SK-N-SH (cell line): ENCODE data around the gene PGAP2. TPM values are rescaled to one million over a fixed set of nuclear protein-coding genes. Genes with fewer than 3 reads are reported as not detected.

Source experiments
- CTCF ChIA-PET: fragments of 300-600, 350-600 bp; formaldehyde crosslinking; extraction: SDS; loops from one replicate; lab custom pipeline; 2021; lab: Yijun Ruan, JAX
- POLR2A ChIA-PET: fragments of 350-600 bp; sonication (Branson Sonifier 250); formaldehyde crosslinking; extraction: SDS; loops from one replicate; lab custom pipeline; 2020; ENCODE audit warnings: antibody characterized with exemption, inconsistent platforms; lab: Yijun Ruan, JAX
- DNase-seq: peaks from one replicate; pipeline ENCODE4 v3.0.0; 2012
- H2AFZ ChIP-seq: fragments of 200-600 bp; sonication (generic); 2 replicates; pipeline ENCODE4 v1.8.1; 2016; ENCODE audit warnings: antibody characterized with exemption, mild to moderate bottlenecking, low read depth
- H3F3A ChIP-seq: fragments of 200-600 bp; sonication (generic); replicated peaks from 2 replicates; pipeline ENCODE3; 2016; ENCODE audit warnings: antibody characterized with exemption, mild to moderate bottlenecking; ENCODE audit not compliant: insufficient read depth
- H3K27ac ChIP-seq, 2 experiments: fragments of 200-500 bp in 1 of 2; fragments of 200-600 bp in 1 of 2; sonication (Bioruptor generic) in 1 of 2; sonication (generic), shearing (Covaris generic) in 1 of 2; 2 replicates each; pipeline versions ENCODE4 v1.5.1 to v1.6.1; 2014 to 2016; ENCODE audit warnings: low read depth in 2 of 2, inconsistent platforms in 1 of 2, low read length in 1 of 2, mild to moderate bottlenecking in 1 of 2, mixed read lengths in 1 of 2
- H3K27me3 ChIP-seq: fragments of 200-600 bp; sonication (generic), shearing (Covaris generic); 2 replicates; pipeline ENCODE4 v1.6.1; 2016; ENCODE audit warnings: mixed run types; ENCODE audit not compliant: insufficient read depth
- H3K36me3 ChIP-seq, 2 experiments: fragments of 200-500 bp in 1 of 2; fragments of 200-600 bp in 1 of 2; sonication (Bioruptor generic) in 1 of 2; sonication (generic) in 1 of 2; replicated peaks in 1 of 2; 2 replicates each; pipeline versions ENCODE3 to v1.5.1; 2014 to 2016; ENCODE audit warnings: low read length in 1 of 2, mild to moderate bottlenecking in 1 of 2; ENCODE audit not compliant: insufficient read depth in 2 of 2, control insufficient read depth in 1 of 2
- H3K4me1 ChIP-seq, 2 experiments: fragments of 200-500 bp in 1 of 2; fragments of 200-600 bp in 1 of 2; sonication (Bioruptor generic) in 1 of 2; sonication (generic), shearing (Covaris generic) in 1 of 2; 2 replicates each; pipeline versions ENCODE4 v1.5.1 to v1.6.1; 2014 to 2016; ENCODE audit warnings: low read depth in 1 of 2, low read length in 1 of 2, mixed run types in 1 of 2; ENCODE audit not compliant: insufficient read depth in 2 of 2, control insufficient read depth in 1 of 2
- H3K4me2 ChIP-seq: fragments of 200-600 bp; sonication (generic), shearing (Covaris generic); 2 replicates; pipeline ENCODE4 v1.6.1; 2017; ENCODE audit warnings: mixed run types
- H3K4me3 ChIP-seq, 2 experiments: fragments of 200-500 bp in 1 of 2; fragments of 200-600 bp in 1 of 2; sonication (Bioruptor generic) in 1 of 2; sonication (generic), shearing (Covaris generic) in 1 of 2; 2 replicates each; pipeline versions ENCODE4 v1.5.1 to v1.8.1; 2014 to 2016; ENCODE audit warnings: low read depth in 2 of 2, inconsistent platforms in 1 of 2, low read length in 1 of 2, mild to moderate bottlenecking in 1 of 2, mixed read lengths in 1 of 2, moderate library complexity in 1 of 2
- H3K79me2 ChIP-seq: fragments of 200-600 bp; sonication (generic); 2 replicates; pipeline ENCODE4 v1.8.1; 2017; ENCODE audit warnings: mild to moderate bottlenecking; ENCODE audit not compliant: insufficient read depth
- H3K9ac ChIP-seq: fragments of 200-600 bp; sonication (generic); 2 replicates; pipeline ENCODE4 v1.6.1; 2017; ENCODE audit warnings: mixed run types
- H3K9me2 ChIP-seq: fragments of 200-600 bp; sonication (generic); 2 replicates; pipeline ENCODE4 v1.6.1; 2017; ENCODE audit warnings: mixed run types
- H3K9me3 ChIP-seq: fragments of 200-600 bp; sonication (generic); 2 replicates; pipeline ENCODE4 v1.6.1; 2017; ENCODE audit warnings: mixed run types, mild to moderate bottlenecking, moderate library complexity
- H4K20me1 ChIP-seq: fragments of 200-600 bp; sonication (generic); 2 replicates; pipeline ENCODE4 v1.6.1; 2017; ENCODE audit warnings: mild to moderate bottlenecking, mixed run types; ENCODE audit not compliant: insufficient read depth
- EZH2phosphoT487 ChIP-seq: fragments of 200-600 bp; sonication (generic); IDR thresholded peaks from 2 replicates; pipeline ENCODE4 v1.6.1; 2017; ENCODE audit warnings: low read depth, mixed run types, mild to moderate bottlenecking, antibody characterized with exemption, moderate library complexity, borderline replicate concordance
- FOSL2 ChIP-seq: IDR thresholded peaks from 2 replicates; pipeline ENCODE4 v1.4.0; 2012; ENCODE audit warnings: low read depth, mild to moderate bottlenecking, moderate library complexity, borderline replicate concordance
- FOXM1 ChIP-seq: IDR thresholded peaks from 2 replicates; pipeline ENCODE4 v1.4.0; 2012; ENCODE audit warnings: low read depth, mild to moderate bottlenecking
- JUND ChIP-seq: IDR thresholded peaks from 2 replicates; pipeline ENCODE4 v1.4.0; 2012
- NRF1 ChIP-seq: IDR thresholded peaks from 2 replicates; pipeline ENCODE4 v1.6.1; 2012; ENCODE audit warnings: low read depth, mild to moderate bottlenecking, low read length
- RAD21 ChIP-seq: IDR thresholded peaks from 2 replicates; pipeline ENCODE4 v1.6.1; 2012; ENCODE audit warnings: mild to moderate bottlenecking, low read length
- RCOR1 ChIP-seq: fragments of 150-350 bp; IDR thresholded peaks from 2 replicates; pipeline ENCODE4 v1.6.1; 2017; ENCODE audit warnings: antibody characterized with exemption, low read length
- RFX5 ChIP-seq: IDR thresholded peaks from 2 replicates; pipeline ENCODE4 v1.6.1; 2012; ENCODE audit warnings: mild to moderate bottlenecking, improper control_type of control experiment, low read length
- SIN3A ChIP-seq: IDR thresholded peaks from 2 replicates; pipeline ENCODE4 v1.6.1; 2012; ENCODE audit warnings: low read depth, mild to moderate bottlenecking, low read length, moderate library complexity, borderline replicate concordance
- SMC3 ChIP-seq: IDR thresholded peaks from 2 replicates; pipeline ENCODE4 v1.6.1; 2012; ENCODE audit warnings: low read depth, low read length, improper control_type of control experiment
- TAF1 ChIP-seq: IDR thresholded peaks from 2 replicates; pipeline ENCODE4 v1.6.1; 2012; ENCODE audit warnings: low read depth, mild to moderate bottlenecking, low read length, moderate library complexity, borderline replicate concordance
- TEAD4 ChIP-seq: IDR thresholded peaks from 2 replicates; pipeline ENCODE4 v1.4.0; 2012; ENCODE audit warnings: mild to moderate bottlenecking, borderline replicate concordance; ENCODE audit not compliant: insufficient read depth
- YY1 ChIP-seq: IDR thresholded peaks from 2 replicates; pipeline ENCODE4 v1.4.0; 2012; ENCODE audit warnings: low read depth, mild to moderate bottlenecking
- WGBS: methylation state at CpG from one replicate; pipeline ENCODE4 v1.1.6; 2017; ENCODE audit warnings: low lambda C conversion rate; 5-methylcytosine and 5-hydroxymethylcytosine counted together
- polyA plus RNA-seq, 3 experiments: library from polyadenylated mRNA; depleted of rRNA; stranded (reverse); fragments of >200 nt; gene quantifications; 2 replicates each; pipeline ENCODE4 v1.2.3, GENCODE V29; 2012
- TF ChIP-seq, protein P1 (sequence below): fragments of 150-350 bp; IDR thresholded peaks from 2 replicates; pipeline ENCODE4 v1.6.1; 2016; ENCODE audit warnings: mild to moderate bottlenecking, low read depth, low read length
- TF ChIP-seq, protein P2 (sequence below): IDR thresholded peaks from 2 replicates; pipeline ENCODE4; 2012
- TF ChIP-seq, protein P3 (sequence below): IDR thresholded peaks from 2 replicates; pipeline ENCODE4 v1.6.1; 2012; ENCODE audit warnings: mild to moderate bottlenecking, low read depth, low read length, moderate library complexity
- TF ChIP-seq, protein P4 (sequence below): IDR thresholded peaks from 2 replicates; pipeline ENCODE4 v1.4.0; 2012; ENCODE audit warnings: low read depth
- TF ChIP-seq, protein P5 (sequence below): IDR thresholded peaks from 2 replicates; pipeline ENCODE4 v1.4.0; 2012; ENCODE audit warnings: low read depth, borderline replicate concordance

Gene PGAP2
- polyA plus RNA-seq, 1 of the 3 experiments (the other 2 are of a cell fraction) = 41.3 TPM

DNA sequence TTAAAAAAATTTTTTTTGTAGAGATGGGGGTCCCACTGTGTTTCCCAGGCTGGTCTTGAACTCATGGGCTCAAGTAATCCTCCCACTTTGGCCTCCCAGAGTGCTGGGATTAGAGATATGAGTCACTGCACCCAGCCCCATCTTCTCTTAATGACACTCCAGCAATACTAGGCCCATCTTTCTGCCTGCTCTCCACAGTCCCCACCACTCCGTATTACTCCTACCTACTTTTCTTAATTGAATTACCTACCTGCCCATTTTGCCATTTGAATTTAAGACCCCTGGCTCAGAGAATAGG lies 45.1 kb downstream of the PGAP2 start:
- Histone ChIP-seq H3F3A (no peaks in the 10 kb centered on the region), H3K4me2 (no peak overlapping the region), H3K79me2 (peaks cover 28% of the 10 kb centered on the region), H3K27ac (no peak overlapping the region), H3K9ac (no peak overlapping the region), H3K9me2 (no peaks in the 10 kb centered on the region), H3K27me3 (no peaks in the 10 kb centered on the region), H3K9me3 (no peaks in the 10 kb centered on the region), H4K20me1 (no peaks in the 10 kb centered on the region; the same call in 1 of the 2 replicates), H2AFZ (no peak overlapping the region), H3K4me1 (peaks cover 17 to 18% of the 10 kb centered on the region in 2 experiments; a peak in 3 of 4 replicates), H3K36me3 (no peaks in the 10 kb centered on the region), H3K4me3 (no peak overlapping the region)
- no peak for DNase-seq
- 91% methylated on average over 1 of the region's 1 CpG for WGBS
- no peak for TF ChIP-seq JUND
- CTCF ChIA-PET = interaction anchor here (2.0 to 18.6 kb wide), 5 partner anchors 13 to 216 kb away, joined by 11 to 636 read pairs (median 23); partner anchors contain the start of genes PGAP2 and RHOG
- POLR2A ChIA-PET = no interaction called here

DNA sequence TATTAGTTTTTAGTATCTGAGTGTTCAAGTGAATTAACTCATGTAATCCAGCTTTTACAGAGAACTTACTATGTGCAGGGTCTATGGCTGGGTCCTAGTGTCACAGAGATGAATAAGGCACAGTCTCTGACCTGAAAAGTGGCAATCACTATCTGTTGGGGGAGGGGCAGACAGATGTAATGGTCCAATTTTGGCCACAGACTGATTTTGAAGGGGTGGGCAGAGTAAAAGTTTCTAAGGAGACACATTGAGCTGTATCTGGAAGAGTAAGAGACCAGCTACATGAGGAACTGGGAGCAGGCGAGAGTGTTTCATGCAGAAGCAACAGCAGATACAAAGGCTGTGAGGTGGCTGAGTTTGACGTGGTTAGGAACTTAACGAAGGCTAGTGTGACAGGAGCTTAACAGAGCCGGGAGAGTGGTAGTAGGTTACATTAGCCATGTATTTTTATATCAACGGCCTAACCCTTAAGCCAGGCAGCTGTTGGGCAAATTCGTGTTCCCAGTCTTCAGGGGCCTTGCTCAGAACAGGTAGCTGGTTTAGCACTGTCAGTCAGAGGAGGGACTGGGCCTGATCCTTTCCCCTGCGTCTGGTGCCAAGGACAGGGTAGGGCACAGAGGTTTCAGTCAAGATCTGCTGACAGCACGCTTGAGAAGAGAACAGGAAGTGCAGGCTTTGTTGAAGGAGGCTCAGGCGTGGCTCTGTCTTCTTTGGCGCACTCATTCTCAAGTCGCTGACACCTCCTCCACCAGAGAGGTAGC lies 45.7 kb downstream of the PGAP2 start:
- ChIA-PET CTCF (interaction anchor here (0.6 to 18.6 kb wide), 52 partner anchors 11 to 333 kb away, joined by 3 to 636 read pairs (median 7); partner anchors contain the start of genes PGAP2 and RHOG), POLR2A (interaction anchor here (0.8 to 2.7 kb wide), 2 partner anchors 14 to 46 kb away, joined by 3 to 12 read pairs; partner anchors contain the start of genes PGAP2 and RHOG)
- 84% methylated on average over 11 of the region's 11 CpGs for WGBS
- Histone ChIP-seq H4K20me1 (no peaks in the 10 kb centered on the region; the same call in 1 of the 2 replicates), H3K9ac (no peak overlapping the region), H3K27me3 (no peaks in the 10 kb centered on the region), H3K79me2 (peaks cover 33% of the 10 kb centered on the region), H3K4me3 (peak overlapping the region in 1 of 2 experiments; percentile 87; a peak in 1 of 4 replicates), H3K4me1 (peaks cover 17 to 22% of the 10 kb centered on the region in 2 experiments; a peak in 3 of 4 replicates), H3F3A (no peaks in the 10 kb centered on the region), H2AFZ (peak overlapping the region; percentile 61; the same call in 1 of the 2 replicates), H3K27ac (peak overlapping the region in 1 of 2 experiments; percentile 40; a peak in 1 of 4 replicates), H3K4me2 (peak overlapping the region; percentile 88), H3K9me2 (no peaks in the 10 kb centered on the region), H3K9me3 (no peaks in the 10 kb centered on the region), H3K36me3 (no peaks in the 10 kb centered on the region)
- TF ChIP-seq YY1 (no peak), TEAD4 (no peak), FOSL2 (no peak), FOXM1 (no peak), SMC3 (no peak), EZH2phosphoT487 (no peak), RAD21 (no peak), RFX5 (no peak), RCOR1 (no peak), NRF1 (no peak), SIN3A (no peak), TAF1 (no peak)
- TF ChIP-seq, protein P1, sequence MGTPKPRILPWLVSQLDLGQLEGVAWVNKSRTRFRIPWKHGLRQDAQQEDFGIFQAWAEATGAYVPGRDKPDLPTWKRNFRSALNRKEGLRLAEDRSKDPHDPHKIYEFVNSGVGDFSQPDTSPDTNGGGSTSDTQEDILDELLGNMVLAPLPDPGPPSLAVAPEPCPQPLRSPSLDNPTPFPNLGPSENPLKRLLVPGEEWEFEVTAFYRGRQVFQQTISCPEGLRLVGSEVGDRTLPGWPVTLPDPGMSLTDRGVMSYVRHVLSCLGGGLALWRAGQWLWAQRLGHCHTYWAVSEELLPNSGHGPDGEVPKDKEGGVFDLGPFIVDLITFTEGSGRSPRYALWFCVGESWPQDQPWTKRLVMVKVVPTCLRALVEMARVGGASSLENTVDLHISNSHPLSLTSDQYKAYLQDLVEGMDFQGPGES = no peak
- TF ChIP-seq, protein P2, sequence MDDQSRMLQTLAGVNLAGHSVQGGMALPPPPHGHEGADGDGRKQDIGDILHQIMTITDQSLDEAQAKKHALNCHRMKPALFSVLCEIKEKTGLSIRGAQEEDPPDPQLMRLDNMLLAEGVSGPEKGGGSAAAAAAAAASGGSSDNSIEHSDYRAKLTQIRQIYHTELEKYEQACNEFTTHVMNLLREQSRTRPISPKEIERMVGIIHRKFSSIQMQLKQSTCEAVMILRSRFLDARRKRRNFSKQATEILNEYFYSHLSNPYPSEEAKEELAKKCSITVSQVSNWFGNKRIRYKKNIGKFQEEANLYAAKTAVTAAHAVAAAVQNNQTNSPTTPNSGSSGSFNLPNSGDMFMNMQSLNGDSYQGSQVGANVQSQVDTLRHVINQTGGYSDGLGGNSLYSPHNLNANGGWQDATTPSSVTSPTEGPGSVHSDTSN = no peak
- TF ChIP-seq, protein P3, sequence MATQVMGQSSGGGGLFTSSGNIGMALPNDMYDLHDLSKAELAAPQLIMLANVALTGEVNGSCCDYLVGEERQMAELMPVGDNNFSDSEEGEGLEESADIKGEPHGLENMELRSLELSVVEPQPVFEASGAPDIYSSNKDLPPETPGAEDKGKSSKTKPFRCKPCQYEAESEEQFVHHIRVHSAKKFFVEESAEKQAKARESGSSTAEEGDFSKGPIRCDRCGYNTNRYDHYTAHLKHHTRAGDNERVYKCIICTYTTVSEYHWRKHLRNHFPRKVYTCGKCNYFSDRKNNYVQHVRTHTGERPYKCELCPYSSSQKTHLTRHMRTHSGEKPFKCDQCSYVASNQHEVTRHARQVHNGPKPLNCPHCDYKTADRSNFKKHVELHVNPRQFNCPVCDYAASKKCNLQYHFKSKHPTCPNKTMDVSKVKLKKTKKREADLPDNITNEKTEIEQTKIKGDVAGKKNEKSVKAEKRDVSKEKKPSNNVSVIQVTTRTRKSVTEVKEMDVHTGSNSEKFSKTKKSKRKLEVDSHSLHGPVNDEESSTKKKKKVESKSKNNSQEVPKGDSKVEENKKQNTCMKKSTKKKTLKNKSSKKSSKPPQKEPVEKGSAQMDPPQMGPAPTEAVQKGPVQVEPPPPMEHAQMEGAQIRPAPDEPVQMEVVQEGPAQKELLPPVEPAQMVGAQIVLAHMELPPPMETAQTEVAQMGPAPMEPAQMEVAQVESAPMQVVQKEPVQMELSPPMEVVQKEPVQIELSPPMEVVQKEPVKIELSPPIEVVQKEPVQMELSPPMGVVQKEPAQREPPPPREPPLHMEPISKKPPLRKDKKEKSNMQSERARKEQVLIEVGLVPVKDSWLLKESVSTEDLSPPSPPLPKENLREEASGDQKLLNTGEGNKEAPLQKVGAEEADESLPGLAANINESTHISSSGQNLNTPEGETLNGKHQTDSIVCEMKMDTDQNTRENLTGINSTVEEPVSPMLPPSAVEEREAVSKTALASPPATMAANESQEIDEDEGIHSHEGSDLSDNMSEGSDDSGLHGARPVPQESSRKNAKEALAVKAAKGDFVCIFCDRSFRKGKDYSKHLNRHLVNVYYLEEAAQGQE = no peak
- TF ChIP-seq, protein P4, sequence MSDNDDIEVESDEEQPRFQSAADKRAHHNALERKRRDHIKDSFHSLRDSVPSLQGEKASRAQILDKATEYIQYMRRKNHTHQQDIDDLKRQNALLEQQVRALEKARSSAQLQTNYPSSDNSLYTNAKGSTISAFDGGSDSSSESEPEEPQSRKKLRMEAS = no peak
- TF ChIP-seq, protein P5, sequence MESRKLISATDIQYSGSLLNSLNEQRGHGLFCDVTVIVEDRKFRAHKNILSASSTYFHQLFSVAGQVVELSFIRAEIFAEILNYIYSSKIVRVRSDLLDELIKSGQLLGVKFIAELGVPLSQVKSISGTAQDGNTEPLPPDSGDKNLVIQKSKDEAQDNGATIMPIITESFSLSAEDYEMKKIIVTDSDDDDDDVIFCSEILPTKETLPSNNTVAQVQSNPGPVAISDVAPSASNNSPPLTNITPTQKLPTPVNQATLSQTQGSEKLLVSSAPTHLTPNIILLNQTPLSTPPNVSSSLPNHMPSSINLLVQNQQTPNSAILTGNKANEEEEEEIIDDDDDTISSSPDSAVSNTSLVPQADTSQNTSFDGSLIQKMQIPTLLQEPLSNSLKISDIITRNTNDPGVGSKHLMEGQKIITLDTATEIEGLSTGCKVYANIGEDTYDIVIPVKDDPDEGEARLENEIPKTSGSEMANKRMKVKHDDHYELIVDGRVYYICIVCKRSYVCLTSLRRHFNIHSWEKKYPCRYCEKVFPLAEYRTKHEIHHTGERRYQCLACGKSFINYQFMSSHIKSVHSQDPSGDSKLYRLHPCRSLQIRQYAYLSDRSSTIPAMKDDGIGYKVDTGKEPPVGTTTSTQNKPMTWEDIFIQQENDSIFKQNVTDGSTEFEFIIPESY = no peak
- no peak for DNase-seq
